ENCODE results near the gene SHROOM3.
A peak's percentile ranks its signal among the peaks of the same experiment; 100 is the strongest.
"Not testable (repeated sequence)": the region's sequence is repeated elsewhere in the genome, so short reads cannot be mapped to it uniquely, and the experiment has no call there.

Gene SHROOM3

GRCh38 chr4:76434901-76435527 is at the start of gene SHROOM3:
TSS of gene SHROOM3 (plus strand) at chr4:76435229. CDS start at chr4:76436053, 824 bp downstream.
- DNase-seq, result no peak

GRCh38 chr4:76385974-76386373 is 49.1 kb upstream of the SHROOM3 start:
- DNase-seq, result no peak

- DNase-seq, result no peak
Measured at GRCh38 chr4:76386566-76387305, 48.3 kb upstream of the SHROOM3 start.

DNA sequence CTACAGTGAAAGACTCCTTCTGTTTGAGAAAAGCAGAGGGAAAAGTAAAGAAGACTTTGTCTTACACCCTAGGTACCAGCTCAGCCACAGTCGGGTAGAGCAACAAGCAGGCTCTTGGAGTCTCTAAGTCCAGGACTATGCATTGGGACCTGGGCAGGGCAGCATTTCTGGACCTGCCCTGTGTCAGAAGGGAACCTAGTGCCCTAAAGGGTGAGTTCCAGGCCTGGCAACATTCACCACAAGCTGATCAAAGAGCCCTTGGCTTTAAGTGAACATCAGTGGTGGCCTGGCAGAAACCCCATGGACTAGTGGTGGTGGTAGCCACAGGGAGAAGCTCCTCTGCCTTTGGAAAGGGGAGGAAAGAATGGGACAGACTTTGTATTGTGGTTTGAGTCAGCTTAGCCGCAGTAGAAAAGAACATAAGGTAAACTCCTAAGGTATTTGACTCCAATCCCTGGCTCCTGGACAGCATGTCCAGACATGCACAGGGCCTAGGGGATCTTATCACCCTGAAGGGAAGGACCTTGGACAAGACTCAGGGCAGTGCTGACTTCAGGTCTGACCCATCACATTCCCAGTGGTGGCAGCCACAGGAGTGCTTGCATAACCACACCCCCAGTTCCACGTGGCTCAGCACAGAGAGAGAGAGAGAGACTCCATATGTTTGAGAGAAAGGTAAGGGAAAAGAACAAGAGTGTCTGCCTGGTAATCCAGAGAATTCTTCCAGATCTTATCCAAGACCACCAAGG is 46.7 kb upstream of the SHROOM3 start:
- no peak for DNase-seq

GRCh38 chr4:76401654-76402053 is 33.4 kb upstream of the SHROOM3 start:
- DNase-seq, result no peak

DNA sequence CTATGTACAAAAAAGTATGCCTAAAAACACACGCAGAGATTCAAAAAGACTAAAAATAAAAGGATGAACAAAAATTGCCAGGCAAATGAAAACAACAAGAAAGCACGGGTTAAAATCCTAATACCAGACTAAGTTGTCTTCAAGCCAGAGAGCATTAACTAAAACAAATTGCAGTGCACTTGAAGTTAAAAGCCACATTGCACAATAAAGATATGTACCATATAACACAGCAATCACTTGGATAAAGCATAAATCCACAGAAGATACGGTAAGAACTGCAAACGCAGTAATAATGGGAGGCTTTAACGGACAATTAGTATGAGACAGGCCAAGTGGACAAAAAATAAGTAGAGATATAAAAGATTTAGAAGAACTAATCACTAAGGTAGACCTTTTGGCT is 28.9 kb upstream of the SHROOM3 start:
- no peak for DNase-seq

DNA sequence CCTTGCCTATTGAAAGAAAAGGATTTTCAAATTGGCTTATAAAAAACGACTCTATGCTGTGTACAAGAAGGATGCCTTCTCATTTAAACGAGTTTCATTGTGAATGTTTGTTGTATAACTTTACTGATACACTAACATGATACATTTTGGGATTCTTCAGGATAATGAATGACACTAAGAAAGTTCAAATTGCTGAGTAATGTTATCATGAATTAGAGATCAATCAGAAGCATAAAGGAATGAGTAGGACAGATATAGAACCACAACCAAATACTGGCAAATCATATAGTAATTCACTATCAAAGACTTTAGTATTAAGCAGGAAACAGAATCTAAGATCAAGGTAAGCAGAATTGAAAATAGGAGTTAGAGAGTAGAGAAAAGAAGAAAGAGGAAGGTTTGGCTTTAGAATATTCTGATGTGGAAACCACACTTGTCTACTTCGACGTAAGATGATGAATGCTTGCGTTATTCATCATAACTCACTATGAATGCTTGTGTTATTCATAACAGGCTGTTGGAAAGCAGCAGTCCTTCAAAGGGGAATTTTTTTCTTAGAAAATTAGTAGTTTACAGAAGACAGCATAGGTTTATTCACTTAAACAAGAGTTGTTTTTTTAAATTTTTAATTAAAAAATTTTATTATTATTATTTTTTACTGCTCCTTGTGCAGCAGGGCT is 27.4 kb upstream of the SHROOM3 start:
- DNase-seq, result no peak

DNA sequence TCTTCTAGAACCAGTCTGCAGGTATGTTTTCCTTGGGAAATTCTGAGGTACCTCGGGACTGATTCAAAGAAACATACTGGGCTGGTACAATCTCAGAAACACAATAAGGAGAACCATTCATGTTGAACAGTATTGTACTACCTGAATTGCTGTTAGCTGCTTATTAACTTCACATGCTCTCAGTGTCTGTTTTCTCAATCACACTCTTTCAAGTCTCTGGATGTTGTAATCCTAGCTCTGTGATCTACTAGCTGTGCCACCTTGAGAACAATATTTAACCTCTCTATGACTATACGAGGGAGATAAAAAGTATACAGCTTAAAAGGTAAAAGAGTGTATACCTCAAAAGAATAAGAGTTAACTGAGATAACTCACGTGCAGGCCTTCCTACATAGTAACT is 24.4 kb upstream of the SHROOM3 start:
- DNase-seq, result no peak

- DNase-seq, result no peak
Measured at GRCh38 chr4:76420188-76420761, 14.8 kb upstream of the SHROOM3 start.

DNA sequence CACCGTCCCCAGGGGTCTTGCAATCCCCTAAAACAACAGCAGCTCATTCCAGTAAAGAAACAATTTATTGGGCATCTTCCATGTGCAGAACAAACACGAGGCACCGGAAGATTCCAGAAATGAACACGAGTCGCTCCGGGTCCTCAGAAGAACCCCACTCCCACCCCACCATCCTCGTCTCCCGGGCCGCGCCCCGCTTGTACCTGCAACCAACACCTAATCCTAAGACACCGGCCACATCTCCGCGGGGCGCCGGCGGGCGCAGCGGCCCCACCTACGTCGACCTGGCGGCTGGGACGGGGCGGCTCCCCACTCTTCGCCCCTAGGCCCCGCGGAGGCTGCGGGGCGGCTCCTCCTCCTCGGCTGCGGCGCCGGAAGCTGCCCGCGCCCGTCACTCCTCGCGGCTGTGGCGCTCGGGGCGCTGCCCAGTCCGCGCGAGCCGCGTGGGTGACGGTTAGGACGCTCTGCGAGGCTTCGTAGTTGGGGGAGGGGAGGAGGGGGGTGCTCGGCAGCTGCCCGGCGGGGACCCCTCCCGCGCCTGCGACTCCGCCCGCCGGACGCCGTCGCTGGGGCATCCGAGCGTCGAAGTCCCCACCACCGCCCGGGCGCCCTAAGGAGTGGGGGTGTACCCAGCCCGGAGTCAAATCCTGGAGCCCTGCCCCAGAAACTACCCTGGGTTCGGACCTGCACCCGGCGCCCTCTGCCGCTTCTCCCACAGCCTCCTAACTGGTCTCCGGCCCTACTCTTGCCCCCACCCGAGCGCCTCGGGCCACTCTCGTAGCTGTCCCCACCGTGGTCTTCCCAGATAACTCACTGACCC is 14.1 kb upstream of the SHROOM3 start, which contains the start of gene CCDC158:
CCDC158 (minus strand) TSS at position 380 of the 820 bp plus-strand sequence. CDS start 17,934 bp downstream, outside the sequence.
- DNase-seq, result peak; percentile 3

- DNase-seq, result not testable (repeated sequence)
Measured at GRCh38 chr4:76423159-76423558, 11.9 kb upstream of the SHROOM3 start.

DNA sequence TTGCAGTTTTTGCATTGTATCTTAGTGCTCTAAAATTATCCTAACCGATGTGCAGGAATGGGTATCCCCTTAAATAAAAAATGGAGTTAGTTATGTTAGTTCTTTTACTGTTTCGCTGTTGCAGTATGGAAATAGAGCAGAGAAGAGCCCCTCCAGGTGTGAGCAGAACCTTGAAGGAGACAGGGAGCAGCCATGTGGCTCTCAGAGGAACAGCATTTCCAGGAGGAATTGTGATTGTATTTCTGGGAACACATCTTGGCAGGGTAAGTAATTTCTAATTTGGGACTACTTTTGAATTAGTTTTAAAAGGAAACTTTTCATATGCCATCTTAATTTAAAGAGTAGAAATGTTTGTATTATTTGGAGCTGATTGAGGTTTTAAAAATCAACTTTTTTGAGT is 8.8 kb upstream of the SHROOM3 start:
- DNase-seq, result no peak

DNA sequence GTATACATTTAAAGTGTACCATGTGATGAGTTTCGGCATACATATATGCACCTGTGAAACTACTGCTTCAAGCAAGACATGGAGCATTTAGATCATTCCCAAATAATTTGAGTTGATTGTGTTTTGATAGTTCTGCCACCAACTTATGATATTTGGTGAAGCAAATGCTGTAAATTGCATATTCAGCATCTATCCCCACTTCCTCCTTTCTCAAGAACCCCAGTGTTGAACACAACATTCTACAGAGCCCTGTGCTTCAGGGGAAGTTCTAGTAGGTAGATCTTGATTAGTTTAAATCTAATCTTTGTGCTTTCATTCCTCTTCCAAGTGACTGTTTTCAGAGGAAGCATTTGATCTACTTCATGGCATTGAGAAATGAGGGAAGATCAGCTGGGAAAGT is 5.4 kb upstream of the SHROOM3 start:
- DNase-seq, result no peak

- no peak for DNase-seq
Measured at GRCh38 chr4:76430519-76431388, 4.3 kb upstream of the SHROOM3 start.

- DNase-seq, result no peak
Measured at GRCh38 chr4:76435528-76436319, 695 bp downstream of the SHROOM3 start.

DNA sequence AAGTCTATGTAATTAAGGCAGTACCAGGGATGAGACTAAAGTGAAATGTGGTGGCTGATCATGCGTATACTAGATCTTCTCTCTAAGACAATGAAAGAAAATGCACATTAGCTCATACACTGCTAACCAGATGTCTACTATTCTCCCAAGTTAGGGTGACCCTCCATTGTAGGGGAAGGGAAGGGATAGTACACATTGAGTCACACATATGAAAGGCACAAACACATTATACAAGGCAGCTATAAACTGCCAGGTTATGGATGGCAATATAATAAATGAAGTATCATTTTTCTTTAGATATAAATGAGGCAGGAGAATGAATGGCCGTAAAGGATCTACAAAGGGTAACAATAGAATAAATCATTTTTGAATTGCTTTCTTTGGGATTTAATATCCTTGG is 4.5 kb downstream of the SHROOM3 start:
- no peak for DNase-seq

GRCh38 chr4:76441881-76442280 is 6.9 kb downstream of the SHROOM3 start:
- DNase-seq, result no peak

DNA sequence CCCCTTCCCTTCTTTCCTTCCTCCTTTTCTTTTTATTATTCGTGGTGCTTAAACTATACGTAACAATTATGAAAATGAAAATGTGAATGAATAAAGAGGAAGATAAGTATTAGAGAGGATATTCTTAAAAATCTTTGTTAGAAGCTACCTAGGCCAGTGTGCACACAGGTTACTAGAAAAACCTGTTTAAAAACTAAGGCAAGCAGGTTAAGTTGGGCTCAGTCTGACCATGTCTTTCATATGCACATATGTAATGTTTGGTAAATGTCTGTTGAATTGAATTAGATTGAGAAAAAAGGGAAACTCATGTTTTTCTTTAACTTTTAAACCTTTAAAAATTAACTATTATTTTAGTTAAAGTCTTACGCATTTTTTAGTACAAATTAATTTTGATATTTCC is 7.8 kb downstream of the SHROOM3 start:
- no peak for DNase-seq

- no peak for DNase-seq
Measured at GRCh38 chr4:76443376-76443775, 8.3 kb downstream of the SHROOM3 start.

- no peak for DNase-seq
Measured at GRCh38 chr4:76445911-76446310, 10.9 kb downstream of the SHROOM3 start.
